IMR-90 (cell line): ENCODE data around the gene ZNF618. TPM values are rescaled to one million over a fixed set of nuclear protein-coding genes. Genes with fewer than 3 reads are reported as not detected.

ENCODE experiments used
- ATAC-seq: fragments of 200-7000 bp; cut with Tn5 transposase; 2 replicates; pipeline ENCODE4 v1.9.1; 2020; ENCODE audit warnings: low read depth, mild to moderate bottlenecking, moderate library complexity
- BruUV-seq: library from RNA; stranded (reverse); fragments of 400-500 nt; replicated peaks from 2 replicates; lab custom pipeline; 2021; lab: Mats Ljungman, UMichigan
- CTCF ChIA-PET: fragments of 300-600 bp; formaldehyde crosslinking; extraction: SDS; loops from one replicate; lab custom pipeline; 2021; ENCODE audit warnings: antibody characterized with exemption; lab: Yijun Ruan, JAX
- POLR2A ChIA-PET: fragments of 300-600 bp; sonication (Branson Sonifier 250); formaldehyde crosslinking; loops from one replicate; lab custom pipeline; 2022; ENCODE audit warnings: antibody characterized with exemption; ENCODE audit not compliant: unreplicated experiment; lab: Charles Lee
- DNase-seq: peaks from one replicate; pipeline ENCODE4 v3.0.0; 2013
- H2AFZ ChIP-seq: replicated peaks from 2 replicates; pipeline ENCODE3; 2013; ENCODE audit warnings: low read length, mild to moderate bottlenecking; ENCODE audit not compliant: poor library complexity
- H2AK5ac ChIP-seq: 2 replicates; pipeline ENCODE4 v1.6.1; 2013; ENCODE audit warnings: low read depth, low read length, inconsistent platforms
- H2AK9ac ChIP-seq: replicated peaks from 2 replicates; pipeline ENCODE3; 2013; ENCODE audit warnings: mild to moderate bottlenecking, low read depth, low read length, moderate library complexity; ENCODE audit not compliant: poor library complexity
- H2BK120ac ChIP-seq: 2 replicates; pipeline ENCODE4 v1.6.1; 2013; ENCODE audit warnings: low read depth, low read length, inconsistent platforms
- H2BK15ac ChIP-seq: 3 replicates; pipeline ENCODE4 v1.6.1; 2013; ENCODE audit warnings: low read depth, low read length, inconsistent platforms
- H2BK20ac ChIP-seq: 2 replicates; pipeline ENCODE4 v1.6.1; 2013; ENCODE audit warnings: low read depth, mild to moderate bottlenecking, inconsistent platforms, low read length, moderate library complexity
- H2BK5ac ChIP-seq: 2 replicates; pipeline ENCODE4 v1.6.1; 2013; ENCODE audit warnings: mild to moderate bottlenecking, low read depth, low read length, inconsistent platforms; ENCODE audit not compliant: poor library complexity, severe bottlenecking
- H3K14ac ChIP-seq: replicated peaks from 2 replicates; pipeline ENCODE4 v1.6.1; 2013; ENCODE audit warnings: low read depth, low read length, inconsistent platforms
- H3K18ac ChIP-seq: 2 replicates; pipeline ENCODE4 v1.6.1; 2013; ENCODE audit warnings: low read depth, low read length, control low read depth
- H3K23ac ChIP-seq: 2 replicates; pipeline ENCODE4 v1.6.1; 2013; ENCODE audit warnings: low read depth, low read length, inconsistent platforms
- H3K27ac ChIP-seq: 2 replicates; pipeline ENCODE4 v1.5.1; 2013; ENCODE audit warnings: mild to moderate bottlenecking, control low read depth, low read length; ENCODE audit not compliant: insufficient read depth
- H3K27me3 ChIP-seq: 2 replicates; pipeline ENCODE4 v1.6.1; 2013; ENCODE audit warnings: low read length; ENCODE audit not compliant: control insufficient read depth, insufficient read depth
- H3K36me3 ChIP-seq: 2 replicates; pipeline ENCODE4 v1.6.1; 2013; ENCODE audit warnings: low read length, mixed read lengths; ENCODE audit not compliant: control insufficient read depth, insufficient read depth
- H3K4ac ChIP-seq: 2 replicates; pipeline ENCODE4 v1.6.1; 2013; ENCODE audit warnings: low read depth, low read length, inconsistent platforms
- H3K4me1 ChIP-seq: 2 replicates; pipeline ENCODE4 v1.6.1; 2013; ENCODE audit warnings: low read length, mixed read lengths; ENCODE audit not compliant: control insufficient read depth, insufficient read depth
- H3K4me2 ChIP-seq: 2 replicates; pipeline ENCODE4 v1.6.1; 2013; ENCODE audit warnings: low read depth, mild to moderate bottlenecking, control low read depth, low read length, moderate library complexity
- H3K4me3 ChIP-seq: 2 replicates; pipeline ENCODE4 v1.5.1; 2013; ENCODE audit warnings: low read depth, mild to moderate bottlenecking, control low read depth, low read length, moderate library complexity; ENCODE audit not compliant: insufficient read depth
- H3K56ac ChIP-seq: 2 replicates; pipeline ENCODE4 v1.6.1; 2013; ENCODE audit warnings: low read length, inconsistent platforms; ENCODE audit not compliant: insufficient read depth; ENCODE audit errors: extremely low read depth
- H3K79me1 ChIP-seq, 2 experiments: 2 replicates each; pipeline ENCODE4 v1.6.1; 2013; ENCODE audit warnings: low read length in 2 of 2, inconsistent platforms in 1 of 2, low read depth in 1 of 2
- H3K9ac ChIP-seq: 2 replicates; pipeline ENCODE4 v1.6.1; 2013; ENCODE audit warnings: low read depth, low read length, control low read depth
- H3K9me1 ChIP-seq: 2 replicates; pipeline ENCODE4 v1.6.1; 2013; ENCODE audit warnings: low read length, inconsistent platforms; ENCODE audit not compliant: insufficient read depth
- H3K9me3 ChIP-seq: 2 replicates; pipeline ENCODE4 v1.6.1; 2013; ENCODE audit warnings: low read length; ENCODE audit not compliant: control insufficient read depth, insufficient read depth
- H4K20me1 ChIP-seq: 2 replicates; pipeline ENCODE4 v1.6.1; 2013; ENCODE audit warnings: low read length, inconsistent platforms; ENCODE audit not compliant: insufficient read depth
- H4K5ac ChIP-seq: 2 replicates; pipeline ENCODE4 v1.6.1; 2013; ENCODE audit warnings: mild to moderate bottlenecking, low read depth, low read length, control low read depth
- H4K8ac ChIP-seq, 2 experiments: 2 replicates each; pipeline ENCODE4 v1.6.1; 2013; ENCODE audit warnings: low read depth in 2 of 2, low read length in 2 of 2, control low read depth in 1 of 2, inconsistent platforms in 1 of 2
- H4K91ac ChIP-seq: 2 replicates; pipeline ENCODE4 v1.6.1; 2013; ENCODE audit warnings: low read depth, low read length, inconsistent platforms; ENCODE audit not compliant: insufficient read depth
- BHLHE40 ChIP-seq: fragments of 150-350 bp; IDR thresholded peaks from 2 replicates; pipeline ENCODE4 v1.6.1; 2016; ENCODE audit warnings: mild to moderate bottlenecking, low read depth, low read length
- CEBPB ChIP-seq: IDR thresholded peaks from 2 replicates; pipeline ENCODE4 v1.6.1; 2012; ENCODE audit warnings: low read depth, low read length, improper control_type of control experiment
- CHD1 ChIP-seq: IDR thresholded peaks from 2 replicates; pipeline ENCODE4 v1.6.1; 2012; ENCODE audit warnings: low read depth, low read length, improper control_type of control experiment
- CTCF ChIP-seq: conservative IDR thresholded peaks from 2 replicates; pipeline ENCODE4 v1.5.1; 2012; ENCODE audit warnings: mild to moderate bottlenecking, low read depth, low read length, improper control_type of control experiment
- ELK1 ChIP-seq: fragments of 150-350 bp; IDR thresholded peaks from 2 replicates; pipeline ENCODE4 v1.6.1; 2016; ENCODE audit warnings: low read depth, mild to moderate bottlenecking, low read length, moderate library complexity, borderline replicate concordance
- FOS ChIP-seq: fragments of 150-350 bp; IDR thresholded peaks from 2 replicates; pipeline ENCODE4 v1.6.1; 2016; ENCODE audit warnings: low read depth, low read length
- MAFK ChIP-seq: IDR thresholded peaks from 2 replicates; pipeline ENCODE4 v1.6.1; 2012; ENCODE audit warnings: low read depth, low read length, improper control_type of control experiment
- MAZ ChIP-seq: IDR thresholded peaks from 2 replicates; pipeline ENCODE4 v1.6.1; 2012; ENCODE audit warnings: low read depth, mild to moderate bottlenecking, low read length, improper control_type of control experiment, moderate library complexity, borderline replicate concordance
- MXI1 ChIP-seq: IDR thresholded peaks from 2 replicates; pipeline ENCODE4 v1.6.1; 2012; ENCODE audit warnings: low read depth, mild to moderate bottlenecking, low read length, moderate library complexity, borderline replicate concordance
- NFE2L2 ChIP-seq: fragments of 150-350 bp; IDR thresholded peaks from 2 replicates; pipeline ENCODE4 v1.6.1; 2016; ENCODE audit warnings: low read depth, mild to moderate bottlenecking, low read length
- POLR2A ChIP-seq: IDR thresholded peaks from 2 replicates; pipeline ENCODE4 v1.6.1; 2012; ENCODE audit warnings: mild to moderate bottlenecking, low read depth, low read length
- RAD21 ChIP-seq: IDR thresholded peaks from 2 replicates; pipeline ENCODE4 v1.6.1; 2012; ENCODE audit warnings: low read length, improper control_type of control experiment
- RCOR1 ChIP-seq: IDR thresholded peaks from 2 replicates; pipeline ENCODE4 v1.6.1; 2012; ENCODE audit warnings: mild to moderate bottlenecking, low read length, improper control_type of control experiment; ENCODE audit not compliant: insufficient replicate concordance
- SMC3 ChIP-seq: fragments of 150-350 bp; IDR thresholded peaks from 2 replicates; pipeline ENCODE4 v1.6.1; 2016; ENCODE audit warnings: low read depth, mild to moderate bottlenecking, antibody characterized with exemption, low read length, moderate library complexity
- USF2 ChIP-seq: fragments of 150-350 bp; IDR thresholded peaks from 2 replicates; pipeline ENCODE4 v1.6.1; 2017; ENCODE audit warnings: mild to moderate bottlenecking, antibody characterized with exemption, low read length, low read depth
- WGBS, 2 experiments: methylation state at CpG; one replicate each; pipeline versions ENCODE4 v1.1.5 to v1.1.7; 2013; ENCODE audit warnings: missing lambda C conversion rate in 2 of 2; ENCODE audit not compliant: insufficient read length in 1 of 2; ENCODE audit errors: extremely low coverage in 2 of 2; 5-methylcytosine and 5-hydroxymethylcytosine counted together
- dilution Hi-C: fragments of 300-500 bp; cut with HindIII; formaldehyde crosslinking; loops from one replicate; pipeline ENCODE4 v1.14.3; 2018; ENCODE audit warnings: low sequenced_read_pairs; ENCODE audit not compliant: unreplicated experiment
- in situ Hi-C: fragments of 300-500 bp; cut with MboI; formaldehyde crosslinking; loops from 3 replicates; pipeline ENCODE4 v1.14.3; 2019; ENCODE audit warnings: low sequenced_read_pairs, inconsistent platforms, mixed read lengths
- intact Hi-C: fragments of 100-400 bp; cut with micrococcal nuclease; formaldehyde crosslinking; loops from 2 replicates; pipeline ENCODE4 v1.10.0; 2022
- polyA plus RNA-seq, 3 experiments: library from polyadenylated mRNA; depleted of rRNA; stranded (reverse); fragments of >200 nt; gene quantifications; 2 replicates each; pipeline ENCODE4 v1.2.3, GENCODE V29; 2012; ENCODE audit warnings: low replicate concordance in 1 of 3
- total RNA-seq: library from RNA; depleted of rRNA; stranded (reverse); fragments of >200 nt; gene quantifications from 2 replicates; pipeline ENCODE4 v1.2.3, GENCODE V29; 2012

ZNF618 gene
- total and polyA plus RNA-seq, 2 of the 4 experiments (the other 2 are of a cell fraction) = 8.2 to 9.4 TPM

- in situ Hi-C loops = no loop called here
- no peak overlapping the region for H3K4me2 ChIP-seq
- no peak overlapping the region for H4K5ac ChIP-seq
- H3K23ac ChIP-seq = no peak overlapping the region
- H3K14ac ChIP-seq = no peak overlapping the region
- ATAC-seq (no peak), DNase-seq (no peak)
- H2AFZ ChIP-seq = no peak overlapping the region
- H2BK20ac ChIP-seq = no peak overlapping the region
- no peak overlapping the region for H2BK120ac ChIP-seq
- H3K27me3 ChIP-seq = peaks cover 3% of the 10 kb centered on the region; the same call in 1 of the 2 replicates
- H4K8ac ChIP-seq = no peak overlapping the region
- H2AK9ac ChIP-seq = no peak overlapping the region
- H3K18ac ChIP-seq = no peak overlapping the region
- H3K27ac ChIP-seq = no peak overlapping the region
- H2AK5ac ChIP-seq = no peak overlapping the region
- no peaks in the 10 kb centered on the region for H3K79me1 ChIP-seq
- ChIA-PET POLR2A (no interaction called here), CTCF (interaction anchor here (0.9 kb wide), 1 partner anchor 20 kb away, joined by 4 read pairs; no protein-coding TSS in a partner anchor)
- H3K9ac ChIP-seq = no peak overlapping the region
- peaks cover 11% of the 10 kb centered on the region for H3K36me3 ChIP-seq
- intact Hi-C loops = no loop called here
- H3K9me1 ChIP-seq = 0 out of 2 replicates have a peak, but pooled peaks cover 4% of the 10 kb centered on the region
- H2BK5ac ChIP-seq = no peak overlapping the region
- H4K91ac ChIP-seq = no peak overlapping the region
- no peaks in the 10 kb centered on the region for H3K4me1 ChIP-seq
- no peak overlapping the region for H3K4ac ChIP-seq
- no peaks in the 10 kb centered on the region for H3K9me3 ChIP-seq
- dilution Hi-C loops = no loop called here
- no peak overlapping the region for H3K56ac ChIP-seq
- H2BK15ac ChIP-seq = no peak overlapping the region
- WGBS, 2 experiments = 90% methylated on average over 2 of the region's 7 CpGs; no CpG with 5 or more reads in 1 of the 2 experiments
- no peak overlapping the region for H3K4me3 ChIP-seq
- BruUV-seq = no TSS peak
- no peaks in the 10 kb centered on the region for H4K20me1 ChIP-seq
- TF ChIP-seq MAZ (no peak), SMC3 (no peak), POLR2A (no peak), CEBPB (no peak), MXI1 (no peak), NFE2L2 (no peak), BHLHE40 (no peak), RCOR1 (no peak), USF2 (no peak), CHD1 (no peak), CTCF (no peak), FOS (no peak), MAFK (no peak), ELK1 (no peak), RAD21 (no peak)
Measured at GRCh38 chr9:114057161-114057885, 181.2 kb downstream of the ZNF618 start.
